HG03045 (cell line): ENCODE results near the gene ZBTB20.
A peak's percentile ranks its signal among the peaks of the same experiment; 100 is the strongest.

Source experiments
- ATAC-seq: cut with Tn5 transposase; IDR thresholded peaks from one replicate; pipeline ENCODE4 v1.9.1; 2021; ENCODE audit warnings: mild to moderate bottlenecking, moderate library complexity; ENCODE audit not compliant: unreplicated experiment

The ZBTB20 gene

GRCh38 chr3:114456742-114457141 lies 690.3 kb downstream of the ZBTB20 start:
- peak; percentile 73 for ATAC-seq

- no peak for ATAC-seq
Measured at GRCh38 chr3:114455432-114455831, 691.7 kb downstream of the ZBTB20 start.

- ATAC-seq: no peak
Measured at GRCh38 chr3:114454551-114455251, 692.4 kb downstream of the ZBTB20 start.

- ATAC-seq: no peak
Measured at GRCh38 chr3:114453361-114453780, 693.7 kb downstream of the ZBTB20 start.

- no peak for ATAC-seq
Measured at GRCh38 chr3:114452937-114453336, 694.2 kb downstream of the ZBTB20 start.

GRCh38 chr3:114452256-114452655 lies 694.8 kb downstream of the ZBTB20 start:
- ATAC-seq: no peak

GRCh38 chr3:114451561-114452018 lies 695.5 kb downstream of the ZBTB20 start:
- no peak for ATAC-seq

- peak; percentile 27 for ATAC-seq
Measured at GRCh38 chr3:114451051-114451451, 696.0 kb downstream of the ZBTB20 start.

- peak; percentile 24 for ATAC-seq
Measured at GRCh38 chr3:114450008-114450596, 697.0 kb downstream of the ZBTB20 start.

- peak; percentile 39 for ATAC-seq
Measured at GRCh38 chr3:114449271-114450007, 697.6 kb downstream of the ZBTB20 start.

- ATAC-seq: no peak
Measured at GRCh38 chr3:114447950-114448479, 699.1 kb downstream of the ZBTB20 start.

- no peak for ATAC-seq
Measured at GRCh38 chr3:114447545-114447944, 699.5 kb downstream of the ZBTB20 start.

GRCh38 chr3:114446600-114446999 lies 700.5 kb downstream of the ZBTB20 start:
- ATAC-seq: no peak

GRCh38 chr3:114445233-114445632 lies 701.9 kb downstream of the ZBTB20 start:
- ATAC-seq: no peak

GRCh38 chr3:114444216-114444615 lies 702.9 kb downstream of the ZBTB20 start:
- ATAC-seq: no peak

GRCh38 chr3:114442246-114442645 lies 704.8 kb downstream of the ZBTB20 start:
- no peak for ATAC-seq

GRCh38 chr3:114441386-114441785 lies 705.7 kb downstream of the ZBTB20 start:
- ATAC-seq: no peak

- no peak for ATAC-seq
Measured at GRCh38 chr3:114440700-114441099, 706.4 kb downstream of the ZBTB20 start.

GRCh38 chr3:114439284-114439683 lies 707.8 kb downstream of the ZBTB20 start:
- no peak for ATAC-seq

- ATAC-seq: no peak
Measured at GRCh38 chr3:114437897-114438296, 709.2 kb downstream of the ZBTB20 start.

GRCh38 chr3:114436182-114436581 lies 710.9 kb downstream of the ZBTB20 start:
- no peak for ATAC-seq
